ENCODE data around the gene C16orf87.

Gene C16orf87

GRCh38 chr16:46843898-46844642 is 13.1 kb upstream of the C16orf87 start:
- no peak for DNase-seq

- no peak for DNase-seq
These were observed 11.4 kb upstream of the C16orf87 start for GRCh38 chr16:46842192-46842895.

- DNase-seq, result no peak
These were observed 9.0 kb upstream of the C16orf87 start for GRCh38 chr16:46839986-46840443.

- DNase-seq, result no peak
These were observed 5.9 kb upstream of the C16orf87 start for GRCh38 chr16:46836534-46837530.

- DNase-seq, result no peak
These were observed 2.5 kb upstream of the C16orf87 start for GRCh38 chr16:46833460-46833800.

- DNase-seq, result no peak
These were observed 1.9 kb upstream of the C16orf87 start for GRCh38 chr16:46832757-46833459.

- DNase-seq, result no peak
These were observed 521 bp downstream of the C16orf87 start for GRCh38 chr16:46830417-46830901.

GRCh38 chr16:46828943-46829342 is 2.0 kb downstream of the C16orf87 start:
- no peak for DNase-seq

GRCh38 chr16:46828292-46828691 is 2.7 kb downstream of the C16orf87 start:
- DNase-seq, result no peak

- DNase-seq, result no peak
These were observed 4.3 kb downstream of the C16orf87 start for GRCh38 chr16:46826631-46827030.

GRCh38 chr16:46822270-46822669 is 8.7 kb downstream of the C16orf87 start:
- DNase-seq, result no peak

GRCh38 chr16:46817961-46818360 is 13.0 kb downstream of the C16orf87 start:
- DNase-seq, result no peak

- DNase-seq, result no peak
These were observed 16.2 kb downstream of the C16orf87 start for GRCh38 chr16:46814790-46815189.

- no peak for DNase-seq
These were observed 17.4 kb downstream of the C16orf87 start for GRCh38 chr16:46813611-46814010.

GRCh38 chr16:46812781-46813540 is 18.0 kb downstream of the C16orf87 start:
- no peak for DNase-seq

GRCh38 chr16:46811682-46812081 is 19.3 kb downstream of the C16orf87 start:
- no peak for DNase-seq

GRCh38 chr16:46808997-46809396 is 22.0 kb downstream of the C16orf87 start:
- no peak for DNase-seq

- no peak for DNase-seq
These were observed 23.6 kb downstream of the C16orf87 start for GRCh38 chr16:46807336-46807735.

GRCh38 chr16:46803373-46803772 is 27.6 kb downstream of the C16orf87 start:
- DNase-seq, result no peak

- no peak for DNase-seq
These were observed 29.4 kb downstream of the C16orf87 start for GRCh38 chr16:46801428-46802049.

GRCh38 chr16:46800494-46800893 is 30.5 kb downstream of the C16orf87 start:
- no peak for DNase-seq
